Measurements from ENCODE around the gene MAPK1.

The MAPK1 gene

DNA sequence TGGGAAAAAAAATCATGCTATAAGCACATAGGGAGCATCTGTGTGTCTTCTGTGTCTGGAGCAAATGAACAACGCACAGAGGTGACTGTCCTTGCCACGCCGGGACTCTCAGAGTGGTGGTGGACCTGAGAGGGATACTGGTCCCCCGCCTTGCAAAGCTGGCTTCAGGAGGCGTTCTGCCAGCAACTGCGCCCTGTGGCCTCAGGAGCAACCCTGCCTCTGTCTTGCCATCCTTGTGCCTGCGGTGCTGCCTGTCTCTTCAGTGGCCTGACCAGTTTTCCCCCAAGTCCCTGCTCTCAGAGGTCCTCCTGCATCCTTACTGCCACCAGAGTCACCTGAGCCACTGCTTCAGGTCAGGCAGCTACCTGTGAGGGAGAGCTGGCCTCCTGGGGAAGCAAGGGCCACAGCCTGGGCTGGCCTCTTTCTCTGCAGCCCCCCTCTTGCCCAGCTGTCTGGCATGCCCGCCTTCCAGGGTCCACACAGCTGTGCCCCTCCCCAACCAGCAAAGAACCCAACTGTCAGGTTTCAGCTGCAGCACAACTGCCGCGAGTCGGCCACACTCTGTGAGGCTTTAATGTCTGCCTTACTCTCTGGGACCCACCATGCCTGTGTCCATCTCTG lies 101.4 kb downstream of the MAPK1 start:
- DNase-seq = no peak
- Mint-ChIP-seq H3K4me1 (peaks cover 70% of the 10 kb centered on the region), H3K4me3 (no peak overlapping the region), H3K27ac (no peak overlapping the region), H3K27me3 (no peaks in the 10 kb centered on the region), H3K9me3 (no peaks in the 10 kb centered on the region)
- ATAC-seq = no peak

DNA sequence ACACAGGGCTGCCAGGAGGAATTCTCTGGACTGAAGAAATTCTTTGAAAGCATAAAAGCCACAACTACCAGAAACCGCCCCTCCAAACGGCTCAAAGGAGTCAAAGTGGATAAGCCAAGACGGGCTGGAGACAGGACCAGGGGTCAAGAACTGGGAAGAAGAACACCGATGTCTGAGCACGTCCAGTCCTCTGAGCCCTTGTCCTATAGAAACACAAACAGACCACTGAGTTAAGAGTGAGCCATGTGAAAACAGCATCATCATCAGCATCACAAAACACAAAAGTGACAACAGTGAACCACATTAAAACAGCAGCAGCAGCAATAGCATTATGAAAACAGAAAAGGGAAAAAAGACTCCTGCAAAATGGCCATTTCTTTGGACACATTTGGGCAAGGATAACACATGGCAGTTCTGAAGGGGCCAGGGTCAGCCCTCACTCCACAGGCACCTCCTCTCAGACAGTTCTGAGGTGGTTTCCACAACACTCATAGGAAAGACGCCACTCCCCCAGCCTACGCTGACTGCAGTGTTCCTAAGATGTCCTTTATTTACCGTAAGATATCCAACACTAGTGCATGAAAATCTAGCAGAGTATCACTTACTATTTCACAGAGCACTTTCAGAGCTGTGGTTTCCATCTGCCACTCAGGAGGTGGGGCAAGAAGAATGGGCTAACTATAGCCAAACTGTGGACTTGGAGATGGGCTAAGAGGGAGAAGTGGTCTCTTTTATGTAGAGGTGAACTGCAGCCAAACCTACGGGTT lies 103.2 kb downstream of the MAPK1 start:
- H3K4me3 Mint-ChIP-seq = peak overlapping the region in 1 of 2 donors; percentile 7
- H3K9me3 Mint-ChIP-seq = no peaks in the 10 kb centered on the region
- H3K4me1 Mint-ChIP-seq = peaks cover 70% of the 10 kb centered on the region
- H3K27me3 Mint-ChIP-seq = no peaks in the 10 kb centered on the region
- peak overlapping the region in 1 of 2 donors; percentile 3 for H3K27ac Mint-ChIP-seq
- ATAC-seq (no peak), DNase-seq (no peak)

DNA sequence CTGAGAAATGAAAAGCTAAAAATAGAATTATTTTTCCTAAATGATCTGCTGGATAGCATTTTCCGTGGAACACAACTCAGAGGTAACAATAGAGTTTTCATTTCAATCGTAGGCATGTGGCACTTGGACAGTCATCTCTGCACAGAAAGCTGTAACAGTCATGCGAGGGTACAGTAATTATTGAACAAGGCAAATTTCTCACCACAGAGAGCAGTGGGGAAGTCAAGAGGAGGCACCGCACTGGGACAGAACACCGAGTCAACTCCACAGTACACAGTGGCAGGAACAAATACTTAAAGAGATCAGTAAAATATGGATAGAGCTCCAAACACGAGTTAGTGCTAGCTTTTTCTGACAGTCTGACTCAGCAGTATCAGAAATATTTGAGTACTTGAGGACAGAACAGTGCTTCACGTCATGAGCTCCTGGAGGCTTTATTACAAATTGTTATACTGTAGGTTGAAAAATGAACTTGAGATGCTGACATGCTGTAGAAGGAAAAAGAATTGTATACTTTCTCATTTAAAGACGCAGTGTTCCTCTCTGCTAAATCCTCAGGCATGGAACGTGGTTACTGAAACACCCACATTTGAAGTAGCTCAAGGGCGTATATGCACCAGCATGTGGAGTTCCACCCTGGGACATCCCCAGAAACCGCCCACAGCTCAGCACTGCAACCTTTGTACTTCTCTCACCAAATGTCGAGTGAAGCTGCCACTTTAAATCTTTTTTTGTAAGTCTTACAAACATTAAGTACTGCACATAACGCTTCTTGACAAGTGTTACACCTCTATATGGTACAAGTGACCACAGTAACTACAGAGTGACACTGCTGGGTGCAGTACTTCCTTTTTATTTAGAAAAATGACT lies 104.5 kb downstream of the MAPK1 start:
- Mint-ChIP-seq H3K4me1 (peaks cover 61% of the 10 kb centered on the region), H3K27ac (peak overlapping the region in 1 of 2 donors; percentile 61), H3K27me3 (no peaks in the 10 kb centered on the region), H3K4me3 (peak overlapping the region; percentile 43 to 44), H3K9me3 (no peaks in the 10 kb centered on the region)
- DNase-seq (peak; percentile 23 to 64), ATAC-seq (peak; percentile 77)

DNA sequence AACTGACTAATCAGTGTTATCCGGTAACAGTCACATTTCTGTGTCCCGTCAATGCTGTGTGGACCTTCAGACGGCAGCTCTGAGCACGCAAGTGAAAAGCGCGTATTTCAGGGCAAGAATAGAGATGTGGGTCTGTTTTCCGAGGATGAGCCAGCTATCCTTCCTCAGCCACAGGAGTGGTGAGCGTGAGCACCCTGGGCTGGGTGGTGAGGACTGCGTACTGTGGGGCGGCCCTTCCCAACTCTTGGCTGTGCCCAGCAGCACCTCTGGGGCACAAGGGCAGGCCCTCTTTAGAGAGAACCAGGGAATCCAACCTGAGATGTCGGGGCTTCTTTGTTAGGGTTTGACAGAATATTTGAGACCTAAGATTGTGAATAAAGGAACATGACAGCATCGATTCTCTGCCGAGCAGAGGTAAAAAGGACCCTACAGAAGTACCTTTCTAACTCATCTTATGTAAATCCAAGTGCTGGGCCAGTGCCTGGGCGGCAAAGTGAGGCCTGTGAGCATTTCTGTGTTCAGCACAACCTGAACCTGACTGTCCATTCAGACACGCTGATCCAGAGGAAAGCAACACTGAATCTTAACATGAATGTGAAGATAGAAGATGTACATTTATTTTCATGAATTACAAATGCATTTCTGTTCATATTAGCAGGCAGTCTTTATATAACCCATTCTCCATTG lies 105.3 kb downstream of the MAPK1 start:
- no peak for ATAC-seq
- Mint-ChIP-seq H3K4me1 (peaks cover 53% of the 10 kb centered on the region), H3K27ac (no peak overlapping the region), H3K4me3 (peak overlapping the region in 1 of 2 donors; percentile 25), H3K9me3 (no peaks in the 10 kb centered on the region), H3K27me3 (no peaks in the 10 kb centered on the region)
- DNase-seq = no peak

DNA sequence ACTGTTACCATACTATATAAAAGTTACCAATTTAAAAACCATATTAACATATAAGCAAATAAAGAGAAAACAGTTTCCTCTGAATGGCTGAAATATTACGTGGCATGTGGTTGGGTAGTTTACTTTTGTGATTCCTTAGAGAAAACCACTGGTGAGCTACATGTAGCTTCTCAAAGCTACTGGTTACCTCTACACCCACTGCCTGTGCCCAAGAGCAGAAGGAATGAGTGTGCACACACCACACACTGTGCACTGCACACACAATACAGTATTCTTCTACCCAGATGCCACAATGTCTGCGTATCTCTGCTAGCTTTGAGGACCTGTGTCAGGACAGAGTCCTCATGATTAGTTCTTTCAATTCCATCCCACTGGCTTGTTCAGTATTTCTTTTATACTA lies 106.4 kb downstream of the MAPK1 start:
- DNase-seq = peak in 1 of 2 donors; percentile 57
- Mint-ChIP-seq H3K27ac (no peak overlapping the region), H3K4me3 (no peak overlapping the region), H3K4me1 (peaks cover 44% of the 10 kb centered on the region), H3K27me3 (no peaks in the 10 kb centered on the region), H3K9me3 (no peaks in the 10 kb centered on the region)
- peak; percentile 85 for ATAC-seq

DNA sequence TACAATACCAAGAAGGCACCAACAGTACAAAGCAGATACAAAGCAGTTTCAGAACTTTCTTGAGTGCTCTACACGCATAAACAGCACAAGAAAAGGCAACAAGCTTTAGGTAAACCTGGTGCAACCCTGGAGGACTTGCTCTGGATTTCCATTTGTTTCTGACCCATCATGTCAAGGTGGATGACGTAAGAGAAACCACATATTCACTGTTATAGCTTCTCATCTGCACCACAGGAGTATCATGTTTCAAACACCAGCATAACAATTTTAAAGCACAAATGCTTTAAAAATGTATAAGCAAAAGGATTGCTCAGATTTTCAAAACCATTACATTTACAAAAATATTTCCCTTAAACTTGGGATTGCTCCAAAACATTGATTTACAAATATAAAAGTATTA lies 106.8 kb downstream of the MAPK1 start:
- Mint-ChIP-seq H3K4me1 (peaks cover 43% of the 10 kb centered on the region), H3K9me3 (no peaks in the 10 kb centered on the region), H3K27me3 (no peaks in the 10 kb centered on the region), H3K27ac (no peak overlapping the region), H3K4me3 (no peak overlapping the region)
- ATAC-seq (no peak), DNase-seq (no peak)

DNA sequence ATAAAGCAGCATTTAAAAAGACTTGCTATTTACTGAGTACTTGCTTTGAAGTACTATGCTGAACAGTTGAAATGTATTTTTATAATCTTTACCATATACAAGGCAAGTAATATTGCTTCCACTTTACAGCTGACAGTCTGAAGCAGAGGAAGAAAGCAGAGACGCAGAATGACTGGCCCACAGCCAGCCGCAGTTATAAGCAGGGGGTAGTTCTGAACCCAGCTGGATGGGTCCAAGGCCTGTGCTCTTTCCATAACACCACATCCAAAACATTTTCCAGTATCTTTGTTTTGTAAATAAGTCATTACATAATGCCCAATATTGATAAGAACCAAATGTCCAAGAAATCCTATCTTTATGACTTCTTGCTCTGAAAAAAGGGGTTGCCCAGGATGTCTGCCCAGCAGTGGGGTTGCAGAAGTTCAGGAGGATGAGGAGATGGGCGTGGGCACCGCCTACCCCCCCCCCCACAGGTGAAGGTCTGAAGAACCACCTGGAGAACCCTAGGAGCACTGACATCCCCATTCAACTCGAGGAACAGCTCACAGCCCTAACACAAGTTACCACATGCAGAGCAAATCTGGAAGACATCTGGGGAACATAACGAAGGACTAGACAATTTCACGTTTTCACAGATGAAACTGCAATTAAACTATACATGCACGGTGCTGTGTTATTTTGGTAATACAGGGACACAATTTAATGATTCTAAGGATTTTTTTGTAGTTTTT lies 107.6 kb downstream of the MAPK1 start:
- Mint-ChIP-seq H3K9me3 (no peaks in the 10 kb centered on the region), H3K4me3 (no peak overlapping the region), H3K4me1 (peaks cover 35% of the 10 kb centered on the region), H3K27ac (no peak overlapping the region), H3K27me3 (no peaks in the 10 kb centered on the region)
- ATAC-seq = no peak
- DNase-seq = no peak

DNA sequence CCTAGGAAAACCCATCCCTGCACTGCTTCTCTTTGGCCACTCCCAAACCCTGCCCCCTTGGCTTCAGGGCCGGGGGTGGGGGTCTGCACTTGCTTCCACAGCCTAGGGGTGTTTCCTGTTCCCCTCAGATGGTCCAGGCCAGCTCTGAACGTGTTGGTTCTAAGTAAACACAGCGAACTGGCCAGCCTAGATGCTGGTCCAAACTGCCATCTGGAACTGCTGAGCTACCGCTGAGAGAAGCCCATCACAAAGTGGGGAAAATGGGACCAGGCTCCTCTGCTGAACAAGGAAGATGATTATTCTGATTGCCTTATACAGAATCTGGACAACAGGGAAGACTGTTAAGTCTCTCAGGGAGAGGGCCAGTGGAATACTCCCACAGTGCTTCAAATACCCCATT lies 108.4 kb downstream of the MAPK1 start:
- peaks cover 28% of the 10 kb centered on the region for H3K4me1 Mint-ChIP-seq
- DNase-seq (no peak), ATAC-seq (no peak)
- H3K4me3 Mint-ChIP-seq = no peak overlapping the region
- no peaks in the 10 kb centered on the region for H3K9me3 Mint-ChIP-seq
- H3K27ac Mint-ChIP-seq = no peak overlapping the region
- H3K27me3 Mint-ChIP-seq = no peaks in the 10 kb centered on the region

DNA sequence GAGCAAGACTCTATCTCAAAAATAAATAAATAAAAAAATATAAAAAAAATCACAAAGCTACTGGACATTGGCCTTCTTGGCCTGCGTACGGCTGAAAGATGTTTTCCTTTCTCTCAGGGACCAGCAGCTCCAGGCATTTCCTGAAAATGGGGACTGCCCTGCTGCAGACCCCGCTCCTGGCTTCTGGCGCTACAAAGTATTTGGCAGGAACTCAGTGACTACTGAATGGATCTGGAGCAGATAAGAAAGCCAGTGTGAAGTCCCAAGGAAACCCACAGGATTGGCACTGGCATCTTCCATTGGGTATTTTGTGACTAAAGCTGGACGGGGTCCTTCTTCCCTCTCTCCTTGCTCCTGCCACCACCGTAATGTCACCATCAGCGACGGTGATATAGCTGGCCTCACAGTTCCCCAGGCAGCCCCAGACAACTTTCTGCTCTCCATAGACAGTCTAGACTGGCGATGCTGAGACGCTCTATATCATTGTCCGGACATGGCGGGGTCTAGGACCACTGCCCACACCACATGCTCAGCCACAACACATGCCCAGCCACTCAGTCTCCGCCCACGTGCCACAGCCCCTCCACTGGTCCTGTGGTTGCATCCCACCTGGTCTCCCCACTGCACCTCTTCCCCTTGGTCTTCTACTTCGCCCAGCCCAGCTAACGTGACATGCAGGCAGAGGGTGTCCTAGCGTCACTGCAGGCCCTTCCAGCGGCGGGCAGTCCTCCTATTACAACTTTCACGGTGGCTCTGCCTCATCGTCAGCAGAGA lies 109.2 kb downstream of the MAPK1 start:
- no peak overlapping the region for H3K27ac Mint-ChIP-seq
- H3K9me3 Mint-ChIP-seq = no peaks in the 10 kb centered on the region
- DNase-seq = no peak
- peaks cover 20% of the 10 kb centered on the region for H3K4me1 Mint-ChIP-seq
- ATAC-seq = no peak
- no peak overlapping the region for H3K4me3 Mint-ChIP-seq
- H3K27me3 Mint-ChIP-seq = no peaks in the 10 kb centered on the region

DNA sequence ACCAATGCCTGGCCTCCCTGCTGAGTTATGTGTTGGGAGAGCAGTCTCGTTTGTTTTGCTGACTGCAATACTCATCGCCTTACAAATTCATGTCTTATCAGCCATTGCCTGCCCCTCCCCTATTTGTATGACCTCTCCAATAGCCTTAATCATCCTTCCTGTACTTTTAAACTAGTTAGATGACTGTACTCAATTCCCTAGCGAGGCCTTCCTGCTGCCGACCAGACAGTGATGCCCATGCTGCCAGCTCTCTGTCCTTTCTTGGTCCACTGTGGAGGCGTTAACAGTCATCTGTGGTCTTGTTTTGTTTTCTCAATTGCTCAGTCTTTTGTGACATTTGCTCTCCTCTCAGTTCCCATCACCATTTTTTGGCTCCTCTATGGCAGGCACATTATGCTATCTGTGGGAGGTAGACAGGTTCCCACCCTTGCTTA lies 111.6 kb downstream of the MAPK1 start:
- Mint-ChIP-seq H3K27ac (peak overlapping the region; percentile 47 to 77), H3K4me3 (no peak overlapping the region), H3K9me3 (no peaks in the 10 kb centered on the region), H3K4me1 (peaks cover 12% of the 10 kb centered on the region), H3K27me3 (no peaks in the 10 kb centered on the region)
- ATAC-seq = no peak
- no peak for DNase-seq

DNA sequence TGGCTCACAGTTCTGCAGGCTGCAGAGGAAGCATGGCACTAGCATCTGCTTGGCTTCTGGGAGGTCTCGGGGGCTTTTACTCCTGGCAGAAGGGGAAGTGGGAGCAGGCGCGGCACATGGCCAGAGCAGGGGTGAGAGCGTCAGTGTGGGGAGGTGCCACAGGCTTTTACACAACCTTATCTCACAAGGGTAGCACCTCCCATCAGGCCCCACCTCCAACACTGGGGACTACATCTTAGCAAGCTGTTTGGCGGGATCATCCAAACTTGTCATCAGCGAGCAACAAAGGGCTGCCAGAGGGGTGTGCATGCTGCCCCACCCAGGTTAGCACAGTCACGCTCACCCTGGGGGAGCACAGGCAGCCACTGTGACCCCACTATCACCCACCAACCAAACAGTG lies 112.9 kb downstream of the MAPK1 start:
- Mint-ChIP-seq H3K27me3 (no peaks in the 10 kb centered on the region), H3K4me3 (no peak overlapping the region), H3K9me3 (no peaks in the 10 kb centered on the region), H3K27ac (no peak overlapping the region), H3K4me1 (peaks cover 12% of the 10 kb centered on the region)
- DNase-seq = no peak
- ATAC-seq = no peak

DNA sequence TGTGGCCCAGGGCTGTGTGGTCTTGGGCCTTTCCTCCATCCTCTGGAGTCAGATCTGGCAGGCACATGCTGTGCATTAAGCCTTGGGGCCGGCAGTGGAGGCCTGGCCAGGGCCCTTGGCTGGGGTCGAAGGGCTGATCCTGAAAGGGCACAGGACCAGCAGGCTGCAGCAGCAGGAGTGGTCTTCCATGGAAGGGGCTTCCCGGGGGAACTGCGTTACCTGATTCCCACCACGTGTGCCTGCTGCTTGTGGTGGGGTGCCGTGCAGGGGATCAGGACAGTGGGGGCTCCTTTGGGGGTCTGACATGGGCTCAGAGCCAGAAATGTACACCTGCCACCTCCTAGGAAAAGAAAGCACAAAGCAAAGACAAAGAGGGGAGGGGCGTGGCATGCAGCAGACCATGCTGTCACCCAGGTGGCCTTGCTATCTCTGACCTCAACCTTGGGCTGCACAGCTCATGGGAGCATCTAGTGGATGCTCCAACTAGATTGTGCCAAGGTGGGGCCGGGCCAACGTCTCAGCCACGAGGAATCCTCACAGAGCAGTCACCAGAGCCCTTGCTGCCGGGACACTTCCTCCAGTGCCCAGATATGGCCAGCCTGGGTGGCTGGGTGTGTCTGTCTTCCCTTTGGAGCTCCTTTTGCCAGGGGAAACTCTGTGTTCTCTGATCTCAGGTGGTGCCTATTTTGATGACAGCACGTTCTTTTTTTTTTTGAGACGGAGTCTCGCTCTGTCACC lies 113.9 kb downstream of the MAPK1 start:
- Mint-ChIP-seq H3K27ac (no peak overlapping the region), H3K9me3 (no peaks in the 10 kb centered on the region), H3K4me3 (no peak overlapping the region), H3K4me1 (peaks cover 12% of the 10 kb centered on the region), H3K27me3 (no peaks in the 10 kb centered on the region)
- DNase-seq (no peak), ATAC-seq (peak; percentile 26)

DNA sequence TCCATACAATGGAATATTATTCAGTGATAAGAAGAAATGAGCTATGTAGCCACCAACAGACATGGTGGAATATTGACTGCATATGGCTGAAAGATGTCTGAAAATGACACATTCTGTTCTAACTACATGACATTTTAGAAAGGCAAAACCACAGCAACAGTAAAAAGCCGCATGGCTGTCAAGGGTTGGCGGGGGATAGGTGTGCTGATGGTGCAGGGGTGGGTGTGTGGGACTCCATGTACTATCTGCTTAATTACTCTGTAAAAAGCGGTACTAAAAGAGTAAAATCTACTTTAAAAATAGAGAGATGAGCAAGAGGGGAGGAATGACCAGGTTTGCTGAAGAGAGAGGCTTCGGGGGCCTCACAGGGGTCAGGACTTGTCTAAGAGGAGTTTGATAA lies 115.2 kb downstream of the MAPK1 start:
- Mint-ChIP-seq H3K27me3 (no peaks in the 10 kb centered on the region), H3K27ac (no peak overlapping the region), H3K4me3 (no peak overlapping the region), H3K9me3 (no peaks in the 10 kb centered on the region), H3K4me1 (peaks cover 12% of the 10 kb centered on the region)
- ATAC-seq (no peak), DNase-seq (no peak)

DNA sequence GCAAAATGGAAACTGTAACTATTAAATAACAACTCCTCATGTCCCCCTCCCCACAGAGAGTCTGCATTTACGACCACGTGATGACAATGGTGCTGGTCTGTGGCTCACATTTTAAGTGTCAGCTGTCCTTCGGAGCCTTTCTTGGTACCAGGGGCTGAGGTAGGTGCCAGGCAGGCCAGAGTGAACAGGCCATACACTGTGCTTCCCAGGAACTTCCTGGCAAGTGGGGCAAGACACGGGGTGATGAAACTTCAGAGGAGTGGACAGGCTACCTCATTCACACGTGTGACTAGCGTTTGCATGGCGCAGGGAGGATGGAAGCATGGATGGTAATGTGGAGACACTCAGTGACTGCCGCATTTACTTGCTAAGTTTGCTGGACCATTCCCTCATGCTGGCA lies 121.5 kb downstream of the MAPK1 start:
- ATAC-seq (no peak), DNase-seq (no peak)
- H3K4me1 Mint-ChIP-seq = no peaks in the 10 kb centered on the region
- no peaks in the 10 kb centered on the region for H3K27me3 Mint-ChIP-seq
- no peak overlapping the region for H3K4me3 Mint-ChIP-seq
- H3K27ac Mint-ChIP-seq = no peak overlapping the region
- H3K9me3 Mint-ChIP-seq = no peaks in the 10 kb centered on the region
